Activated T-helper 2 cell treated with anti-CD3 and anti-CD28 coated beads, Interferon-gamma antibody, Interleukin-2, Interleukin-4, amounts not matched to agents 10 μg/mL and 5 μg/mL and 100 μg/mL, durations not matched to agents 14 hours and 24 hours and 36 hours (primary cell): ENCODE results near the gene CHSY1. TPM values are rescaled to one million over a fixed set of nuclear protein-coding genes. Genes with fewer than 3 reads are reported as not detected.

Source experiments
- DNase-seq: peaks from one replicate; pipeline ENCODE4 v3.0.0; 2021; ENCODE audit warnings: low spot score
- H3K27ac Mint-ChIP-seq: one replicate; pipeline ENCODE4 v1.8.0; 2021; ENCODE audit warnings: mixed read lengths
- H3K27me3 Mint-ChIP-seq: one replicate; pipeline ENCODE4 v1.8.0; 2021; ENCODE audit warnings: low read depth, mixed read lengths
- H3K36me3 Mint-ChIP-seq: one replicate; pipeline ENCODE4 v1.8.0; 2021; ENCODE audit warnings: low read depth, mixed read lengths
- H3K4me1 Mint-ChIP-seq: one replicate; pipeline ENCODE4 v1.8.0; 2021; ENCODE audit warnings: low read depth, mixed read lengths
- H3K4me3 Mint-ChIP-seq: one replicate; pipeline ENCODE4 v1.8.0; 2021; ENCODE audit warnings: low read depth, mild to moderate bottlenecking, moderate library complexity, mixed read lengths
- H3K9me3 Mint-ChIP-seq: one replicate; pipeline ENCODE4 v1.8.0; 2021; ENCODE audit warnings: mixed read lengths
- intact Hi-C: fragments of 100-400 bp; cut with micrococcal nuclease; formaldehyde crosslinking; loops from one replicate; pipeline ENCODE4 v1.15.1; 2023
- total RNA-seq: library from RNA; stranded (reverse); gene quantifications from 2 replicates; pipeline ENCODE4 v1.2.3, GENCODE V29; 2022

CHSY1 gene
- total RNA-seq, 1 donor from 2014 or later: 52.2 TPM

DNA sequence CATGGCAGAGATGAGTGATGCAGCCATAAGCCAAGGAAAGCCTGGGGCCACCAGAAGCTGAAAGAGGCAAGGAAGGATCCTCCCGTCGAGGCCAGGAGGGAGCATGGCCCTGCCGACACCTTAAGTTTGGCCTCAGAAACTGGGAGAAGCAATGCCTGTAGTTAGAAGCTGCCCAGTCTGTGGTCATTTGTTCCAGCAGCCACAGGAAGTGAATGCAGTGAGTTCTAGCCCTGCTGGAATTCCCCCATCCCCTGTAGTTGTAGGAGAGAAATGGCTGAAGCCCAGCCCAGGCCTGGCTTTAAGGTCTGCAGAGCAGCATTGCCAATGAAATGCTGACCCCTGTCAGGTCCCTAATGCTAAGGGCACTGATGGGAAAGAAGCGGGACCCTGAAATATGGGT, 12.2 kb upstream of the CHSY1 start:
- peaks cover 11% of the 10 kb centered on the region for H3K27me3 Mint-ChIP-seq
- H3K4me1 Mint-ChIP-seq: peaks cover 6% of the 10 kb centered on the region
- DNase-seq: no peak
- no peaks in the 10 kb centered on the region for H3K9me3 Mint-ChIP-seq
- H3K27ac Mint-ChIP-seq: no peak overlapping the region
- intact Hi-C loops: no loop called here
- H3K4me3 Mint-ChIP-seq: no peak overlapping the region
- peaks cover 3% of the 10 kb centered on the region for H3K36me3 Mint-ChIP-seq

GRCh38 chr15:101262551-101262950, 10.7 kb upstream of the CHSY1 start:
- no peak overlapping the region for H3K4me3 Mint-ChIP-seq
- no peak for DNase-seq
- peaks cover 12% of the 10 kb centered on the region for H3K4me1 Mint-ChIP-seq
- H3K36me3 Mint-ChIP-seq: no peaks in the 10 kb centered on the region
- peaks cover 16% of the 10 kb centered on the region for H3K27me3 Mint-ChIP-seq
- H3K27ac Mint-ChIP-seq: no peak overlapping the region
- intact Hi-C loops: no loop called here
- no peaks in the 10 kb centered on the region for H3K9me3 Mint-ChIP-seq

- DNase-seq: peak; percentile 36
- Mint-ChIP-seq H3K36me3 (no peaks in the 10 kb centered on the region), H3K27me3 (peaks cover 16% of the 10 kb centered on the region), H3K4me1 (peaks cover 27% of the 10 kb centered on the region), H3K9me3 (no peaks in the 10 kb centered on the region), H3K27ac (no peak overlapping the region), H3K4me3 (no peak overlapping the region)
- intact Hi-C loops: loop anchor here (1.0 to 10.0 kb wide), 3 partner anchors 170 to 344 kb away; partner anchors contain the start of gene LRRK1
Measured at GRCh38 chr15:101258238-101259144, 6.6 kb upstream of the CHSY1 start.

DNA sequence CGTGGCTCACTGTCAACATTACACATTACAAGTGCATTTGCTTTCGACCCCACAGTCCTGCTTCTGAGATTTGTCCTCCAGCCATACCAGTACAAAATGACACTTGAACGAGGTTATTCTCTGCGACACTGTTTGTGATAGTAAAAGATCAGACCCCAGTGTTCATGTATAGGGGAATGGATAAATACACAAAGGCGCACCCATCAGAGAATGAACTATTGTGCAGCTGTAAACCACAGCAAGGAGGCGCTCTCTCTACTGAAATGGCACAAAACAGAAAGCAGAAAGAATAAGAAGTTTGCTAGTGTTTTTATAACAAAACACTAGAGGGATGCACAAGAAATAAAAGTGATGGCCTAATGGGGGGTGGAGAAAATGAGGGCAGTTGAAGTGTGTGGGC, 4.9 kb upstream of the CHSY1 start:
- Mint-ChIP-seq H3K36me3 (no peaks in the 10 kb centered on the region), H3K4me3 (no peak overlapping the region), H3K9me3 (no peaks in the 10 kb centered on the region), H3K27me3 (peaks cover 15% of the 10 kb centered on the region), H3K27ac (no peak overlapping the region), H3K4me1 (peaks cover 34% of the 10 kb centered on the region)
- DNase-seq: no peak
- intact Hi-C loops: loop anchor here (10.0 kb wide), 1 partner anchor 342 kb away; the partner anchor contains the start of gene LRRK1

DNA sequence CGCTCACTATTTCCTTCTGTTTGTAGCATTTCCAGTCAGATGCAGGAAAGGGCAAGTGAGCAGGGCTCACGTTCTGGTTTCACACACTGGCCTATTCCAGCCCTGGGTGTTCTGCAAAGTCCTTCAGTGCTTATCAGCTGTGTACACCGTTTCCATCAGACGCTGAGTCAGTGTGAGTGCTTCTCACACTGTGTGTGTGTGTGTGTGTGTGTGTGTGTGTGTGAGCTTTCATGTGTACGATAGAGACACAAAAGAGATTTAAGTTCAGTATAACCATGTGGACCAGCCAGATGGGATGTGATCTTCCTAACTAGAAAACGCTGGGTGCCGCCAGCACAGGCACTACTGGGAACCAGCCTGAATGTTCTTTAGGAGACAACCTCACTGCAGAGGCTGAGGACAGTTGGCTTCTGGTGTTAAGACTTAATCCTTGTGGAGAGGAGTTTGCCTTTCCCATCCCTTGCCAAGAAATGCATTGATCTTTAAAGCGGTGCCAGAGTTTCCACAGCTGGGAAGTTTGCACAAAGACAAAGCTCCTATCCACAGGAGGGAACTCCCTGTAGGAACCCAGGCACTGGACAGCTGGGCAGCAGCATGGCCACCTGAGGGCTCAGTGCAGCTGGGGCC, 3.9 kb upstream of the CHSY1 start:
- no peak for DNase-seq
- intact Hi-C loops: loop anchor here (10.0 kb wide), 1 partner anchor 341 kb away; the partner anchor contains the start of gene LRRK1
- Mint-ChIP-seq H3K4me3 (no peak overlapping the region), H3K36me3 (peaks cover under 1% of the 10 kb centered on the region), H3K9me3 (no peaks in the 10 kb centered on the region), H3K4me1 (peaks cover 34% of the 10 kb centered on the region), H3K27me3 (peaks cover 13% of the 10 kb centered on the region), H3K27ac (no peak overlapping the region)

- H3K27me3 Mint-ChIP-seq: peaks cover 11% of the 10 kb centered on the region
- H3K36me3 Mint-ChIP-seq: peaks cover 8% of the 10 kb centered on the region
- DNase-seq: no peak
- H3K4me3 Mint-ChIP-seq: no peak overlapping the region
- no peaks in the 10 kb centered on the region for H3K9me3 Mint-ChIP-seq
- intact Hi-C loops: loop anchor here (10.0 kb wide), 1 partner anchor 340 kb away; the partner anchor contains the start of gene LRRK1
- H3K27ac Mint-ChIP-seq: no peak overlapping the region
- peaks cover 38% of the 10 kb centered on the region for H3K4me1 Mint-ChIP-seq
Measured at GRCh38 chr15:101255051-101255395, 3.2 kb upstream of the CHSY1 start.

- Mint-ChIP-seq H3K36me3 (peaks cover 14% of the 10 kb centered on the region), H3K27me3 (peaks cover 9% of the 10 kb centered on the region), H3K27ac (no peak overlapping the region), H3K4me1 (peaks cover 44% of the 10 kb centered on the region), H3K4me3 (no peak overlapping the region), H3K9me3 (no peaks in the 10 kb centered on the region)
- no peak for DNase-seq
- intact Hi-C loops: loop anchor here (5.0 to 10.0 kb wide), 2 partner anchors 340 to 652 kb away; partner anchors contain the start of genes ASB7, LINS1 and LRRK1
Measured at GRCh38 chr15:101254157-101255050, 2.6 kb upstream of the CHSY1 start.

- peaks cover 26% of the 10 kb centered on the region for H3K36me3 Mint-ChIP-seq
- intact Hi-C loops: loop anchor here (5.0 to 10.0 kb wide), 2 partner anchors 338 to 651 kb away; partner anchors contain the start of genes ASB7, LINS1 and LRRK1
- H3K27me3 Mint-ChIP-seq: no peaks in the 10 kb centered on the region
- no peak for DNase-seq
- H3K4me3 Mint-ChIP-seq: peak overlapping the region; percentile 85
- peak overlapping the region; percentile 80 for H3K27ac Mint-ChIP-seq
- H3K9me3 Mint-ChIP-seq: no peaks in the 10 kb centered on the region
- peaks cover 50% of the 10 kb centered on the region for H3K4me1 Mint-ChIP-seq
Measured at GRCh38 chr15:101252836-101253235, 988 bp upstream of the CHSY1 start.

DNA sequence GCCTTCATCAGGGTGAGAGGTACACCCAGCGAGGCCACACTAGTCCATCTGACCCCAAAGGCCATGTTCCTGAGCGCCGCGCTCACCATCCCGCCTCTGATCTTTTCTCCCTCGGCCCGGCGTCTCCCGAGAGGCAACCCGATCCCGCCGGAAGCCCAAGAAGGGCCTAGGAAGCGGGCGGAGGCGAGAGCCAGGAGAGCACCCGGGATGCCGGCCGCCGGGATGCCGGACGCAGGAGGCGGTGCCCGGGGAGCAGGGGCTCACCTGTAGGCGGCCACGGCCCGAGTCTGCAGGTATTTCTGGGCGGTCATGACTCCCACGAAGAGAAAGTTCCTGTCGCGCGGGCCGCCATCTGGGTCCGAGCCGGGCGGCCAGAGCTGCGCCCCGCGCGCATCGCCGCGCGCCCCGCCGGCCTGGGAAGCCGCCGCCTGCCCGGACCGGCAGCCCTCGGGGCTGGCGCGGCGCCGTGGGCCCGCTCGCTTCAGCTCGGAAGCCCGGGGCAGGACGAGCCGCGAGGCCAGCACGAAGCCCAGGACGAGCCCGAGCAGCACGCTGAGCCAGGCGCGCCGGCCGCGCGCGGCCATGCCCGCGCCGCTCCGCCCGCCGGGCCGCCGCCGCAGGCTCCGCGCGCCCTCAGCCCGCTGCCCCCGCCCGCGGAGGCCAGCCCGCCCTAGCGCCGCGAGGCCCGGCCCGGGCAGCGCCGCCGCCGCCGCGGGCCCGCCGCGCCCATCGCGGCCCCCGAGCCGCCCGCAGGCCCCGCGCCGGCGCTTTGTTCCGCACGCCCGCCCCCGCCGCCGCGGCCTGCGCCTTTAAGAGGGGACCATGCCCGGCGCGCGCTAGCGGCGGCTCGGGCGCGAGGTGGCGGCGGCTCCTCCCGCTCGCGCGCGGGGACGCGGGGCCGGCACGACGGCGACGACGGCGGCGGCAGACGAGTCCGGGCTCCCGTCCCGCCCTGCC, 697 bp downstream of the CHSY1 start:
- intact Hi-C loops: loop anchor here (5.0 to 10.0 kb wide), 2 partner anchors 336 to 649 kb away; partner anchors contain the start of genes ASB7, LINS1 and LRRK1
- Mint-ChIP-seq H3K36me3 (peaks cover 41% of the 10 kb centered on the region), H3K9me3 (no peaks in the 10 kb centered on the region), H3K27ac (peak overlapping the region; percentile 73), H3K4me3 (peak overlapping the region; percentile 81), H3K27me3 (no peaks in the 10 kb centered on the region), H3K4me1 (peaks cover 63% of the 10 kb centered on the region)
- no peak for DNase-seq

- H3K4me3 Mint-ChIP-seq: peak overlapping the region; percentile 78
- no peak for DNase-seq
- H3K27ac Mint-ChIP-seq: peak overlapping the region; percentile 73
- H3K36me3 Mint-ChIP-seq: peaks cover 48% of the 10 kb centered on the region
- intact Hi-C loops: loop anchor here (5.0 to 10.0 kb wide), 2 partner anchors 336 to 648 kb away; partner anchors contain the start of genes ASB7, LINS1 and LRRK1
- H3K9me3 Mint-ChIP-seq: no peaks in the 10 kb centered on the region
- peaks cover 67% of the 10 kb centered on the region for H3K4me1 Mint-ChIP-seq
- no peaks in the 10 kb centered on the region for H3K27me3 Mint-ChIP-seq
Measured at GRCh38 chr15:101250341-101250831, 1.5 kb downstream of the CHSY1 start.

DNA sequence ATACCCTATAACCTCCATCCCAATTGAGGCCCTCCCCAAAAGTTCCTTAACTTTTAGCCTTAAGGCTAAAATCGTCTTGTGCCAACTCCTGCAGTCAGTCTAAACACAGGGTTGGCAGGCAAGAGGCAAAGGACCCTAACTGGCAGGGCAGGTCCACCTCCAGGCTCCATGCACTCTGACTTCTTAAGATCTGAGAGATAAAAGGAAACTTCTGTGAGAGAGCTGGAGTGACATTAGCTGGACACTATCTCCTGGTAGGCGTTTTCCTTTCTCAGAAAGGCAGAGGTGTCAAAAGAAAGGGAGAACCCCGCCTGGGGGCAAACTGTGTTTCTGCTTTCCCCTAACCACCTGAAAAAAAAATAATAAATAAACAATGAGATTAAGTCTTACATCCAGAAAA, 3.6 kb downstream of the CHSY1 start:
- Mint-ChIP-seq H3K36me3 (peaks cover 65% of the 10 kb centered on the region), H3K4me3 (peak overlapping the region; percentile 65), H3K27me3 (no peaks in the 10 kb centered on the region), H3K27ac (peak overlapping the region; percentile 31), H3K4me1 (peaks cover 75% of the 10 kb centered on the region), H3K9me3 (no peaks in the 10 kb centered on the region)
- intact Hi-C loops: loop anchor here (10.0 kb wide), 1 partner anchor 123 kb away; no protein-coding TSS in a partner anchor
- DNase-seq: no peak
